OCI-LY7 (cell line): ENCODE data around the gene CENPN. TPM values are rescaled to one million over a fixed set of nuclear protein-coding genes. Genes with fewer than 3 reads are reported as not detected.

ENCODE experiments used
- BruUV-seq: library from RNA; stranded (reverse); fragments of 400-500 nt; replicated peaks from 2 replicates; lab custom pipeline; 2021; lab: Mats Ljungman, UMichigan
- CTCF ChIA-PET: fragments of 300-600 bp; sonication (Branson Sonifier 250); formaldehyde crosslinking; loops from one replicate; lab custom pipeline; 2022; ENCODE audit warnings: antibody characterized with exemption; ENCODE audit not compliant: unreplicated experiment; lab: Charles Lee
- POLR2A ChIA-PET: fragments of 300-600 bp; sonication (Branson Sonifier 250); formaldehyde crosslinking; loops from one replicate; lab custom pipeline; 2022; ENCODE audit warnings: antibody characterized with exemption; lab: Charles Lee
- DNase-seq: peaks from one replicate; pipeline ENCODE4 v3.0.0-alpha.2; 2015; ENCODE audit warnings: low spot score
- H2AFZ ChIP-seq: fragments of 200-600 bp; sonication (generic), shearing (Covaris generic); 2 replicates; pipeline ENCODE4 v1.6.1; 2014; ENCODE audit warnings: mild to moderate bottlenecking, antibody characterized with exemption, low read length, moderate library complexity
- H3K27ac ChIP-seq: fragments of 200-600 bp; sonication (generic); 2 replicates; pipeline ENCODE4 v1.5.1; 2014; ENCODE audit warnings: mixed run types, low read depth, mild to moderate bottlenecking, moderate library complexity, low read length, inconsistent platforms; ENCODE audit not compliant: poor library complexity, severe bottlenecking
- H3K36me3 ChIP-seq: fragments of 200-600 bp; sonication (generic); 2 replicates; pipeline ENCODE4 v1.6.1; 2014; ENCODE audit warnings: mild to moderate bottlenecking, antibody characterized with exemption, low read length, moderate library complexity, mixed read lengths; ENCODE audit not compliant: insufficient read depth
- H3K4me1 ChIP-seq: fragments of 200-600 bp; sonication (generic); 2 replicates; pipeline ENCODE4 v1.5.1; 2014; ENCODE audit warnings: mild to moderate bottlenecking, low read length; ENCODE audit not compliant: insufficient read depth, poor library complexity, severe bottlenecking
- H3K4me2 ChIP-seq: fragments of 200-600 bp; sonication (generic); 2 replicates; pipeline ENCODE4 v1.6.1; 2014; ENCODE audit warnings: mild to moderate bottlenecking, low read length
- H3K4me3 ChIP-seq: fragments of 200-600 bp; sonication (generic); 2 replicates; pipeline ENCODE4 v1.5.1; 2014; ENCODE audit warnings: mild to moderate bottlenecking, low read depth, low read length; ENCODE audit not compliant: poor library complexity, severe bottlenecking
- H3K79me2 ChIP-seq: fragments of 200-600 bp; sonication (generic); 2 replicates; pipeline ENCODE4 v1.6.1; 2016; ENCODE audit warnings: low read depth, mild to moderate bottlenecking, low read length, moderate library complexity, mixed read lengths; ENCODE audit not compliant: insufficient read depth
- H3K9me2 ChIP-seq: fragments of 200-600 bp; sonication (generic); 2 replicates; pipeline ENCODE4 v1.6.1; 2016; ENCODE audit warnings: mild to moderate bottlenecking, low read length, mixed read lengths; ENCODE audit not compliant: insufficient read depth
- H3K9me3 ChIP-seq: fragments of 200-600 bp; sonication (generic); 2 replicates; pipeline ENCODE4 v1.6.1; 2014; ENCODE audit warnings: mild to moderate bottlenecking, mixed run types, low read length, mixed read lengths
- H4K20me1 ChIP-seq: fragments of 200-600 bp; sonication (generic); 2 replicates; pipeline ENCODE4 v1.6.1; 2014; ENCODE audit warnings: mild to moderate bottlenecking, antibody characterized with exemption, low read length, moderate library complexity, mixed read lengths; ENCODE audit not compliant: insufficient read depth
- EZH2phosphoT487 ChIP-seq: fragments of 200-600 bp; sonication (generic); IDR thresholded peaks from 2 replicates; pipeline ENCODE4 v1.6.1; 2018; ENCODE audit warnings: low read depth, borderline replicate concordance, mild to moderate bottlenecking, mixed run types, antibody characterized with exemption, low read length, moderate library complexity, mixed read lengths
- intact Hi-C: fragments of 100-400 bp; cut with micrococcal nuclease; formaldehyde crosslinking; loops from one replicate; pipeline ENCODE4 v1.10.0; 2022; ENCODE audit not compliant: unreplicated experiment
- total RNA-seq, 2 experiments: library from RNA; depleted of rRNA in 1 of 2; stranded (reverse); fragments of >200 nt in 1 of 2; shearing (Covaris generic) in 1 of 2; gene quantifications; 2 replicates each; pipeline ENCODE4 v1.2.3, GENCODE V29; 2014 to 2022
- TF ChIP-seq, protein P1 (sequence below): fragments of 200-600 bp; sonication (generic); conservative IDR thresholded peaks from 2 replicates; pipeline ENCODE4 v1.5.1; 2014; ENCODE audit warnings: mild to moderate bottlenecking, antibody characterized with exemption, low read length, moderate library complexity, mixed read lengths

CENPN gene
- total RNA-seq, 2 experiments from 2014 or later: 51.8 to 52.4 TPM

- Histone ChIP-seq H3K36me3 (peaks cover 99% of the 10 kb centered on the region), H3K4me2 (no peak overlapping the region), H3K9me2 (no peaks in the 10 kb centered on the region), H3K27ac (no peak overlapping the region), H3K79me2 (peaks cover 27% of the 10 kb centered on the region), H3K4me1 (no peaks in the 10 kb centered on the region), H4K20me1 (no peaks in the 10 kb centered on the region), H2AFZ (no peak overlapping the region), H3K9me3 (no peaks in the 10 kb centered on the region), H3K4me3 (no peak overlapping the region)
- no peak for DNase-seq
- no peak for TF ChIP-seq EZH2phosphoT487
- TF ChIP-seq, protein P1, sequence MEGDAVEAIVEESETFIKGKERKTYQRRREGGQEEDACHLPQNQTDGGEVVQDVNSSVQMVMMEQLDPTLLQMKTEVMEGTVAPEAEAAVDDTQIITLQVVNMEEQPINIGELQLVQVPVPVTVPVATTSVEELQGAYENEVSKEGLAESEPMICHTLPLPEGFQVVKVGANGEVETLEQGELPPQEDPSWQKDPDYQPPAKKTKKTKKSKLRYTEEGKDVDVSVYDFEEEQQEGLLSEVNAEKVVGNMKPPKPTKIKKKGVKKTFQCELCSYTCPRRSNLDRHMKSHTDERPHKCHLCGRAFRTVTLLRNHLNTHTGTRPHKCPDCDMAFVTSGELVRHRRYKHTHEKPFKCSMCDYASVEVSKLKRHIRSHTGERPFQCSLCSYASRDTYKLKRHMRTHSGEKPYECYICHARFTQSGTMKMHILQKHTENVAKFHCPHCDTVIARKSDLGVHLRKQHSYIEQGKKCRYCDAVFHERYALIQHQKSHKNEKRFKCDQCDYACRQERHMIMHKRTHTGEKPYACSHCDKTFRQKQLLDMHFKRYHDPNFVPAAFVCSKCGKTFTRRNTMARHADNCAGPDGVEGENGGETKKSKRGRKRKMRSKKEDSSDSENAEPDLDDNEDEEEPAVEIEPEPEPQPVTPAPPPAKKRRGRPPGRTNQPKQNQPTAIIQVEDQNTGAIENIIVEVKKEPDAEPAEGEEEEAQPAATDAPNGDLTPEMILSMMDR: no peak
- intact Hi-C loops: no loop called here
- ChIA-PET CTCF (no interaction called here), POLR2A (no interaction called here)
- no TSS peak for BruUV-seq
Observed at GRCh38 chr16:81014672-81015071, 7.7 kb downstream of the CENPN start.

- no peaks in the 10 kb centered on the region for H3K9me2 ChIP-seq
- no peak overlapping the region for H3K27ac ChIP-seq
- H3K4me1 ChIP-seq: no peaks in the 10 kb centered on the region
- no peak overlapping the region for H3K4me3 ChIP-seq
- peaks cover 99% of the 10 kb centered on the region for H3K36me3 ChIP-seq
- H3K9me3 ChIP-seq: no peaks in the 10 kb centered on the region
- intact Hi-C loops: no loop called here
- ChIA-PET CTCF (no interaction called here), POLR2A (interaction anchor here (1.1 to 1.3 kb wide), 3 partner anchors 8 to 54 kb away, joined by 3 to 4 read pairs (median 3); no protein-coding TSS in a partner anchor)
- DNase-seq: no peak
- no peaks in the 10 kb centered on the region for H4K20me1 ChIP-seq
- no peak overlapping the region for H2AFZ ChIP-seq
- TF ChIP-seq, protein P1: no peak
- TF ChIP-seq EZH2phosphoT487: no peak
- no TSS peak for BruUV-seq
- no peak overlapping the region for H3K4me2 ChIP-seq
- H3K79me2 ChIP-seq: no peaks in the 10 kb centered on the region
Observed at GRCh38 chr16:81018496-81018895, 11.5 kb downstream of the CENPN start.

GRCh38 chr16:81026429-81026828 lies 19.4 kb downstream of the CENPN start:
- H2AFZ ChIP-seq: no peak overlapping the region
- no peak for DNase-seq
- H3K9me3 ChIP-seq: no peaks in the 10 kb centered on the region
- H3K27ac ChIP-seq: no peak overlapping the region
- no peak for TF ChIP-seq EZH2phosphoT487
- TF ChIP-seq, protein P1: no peak
- intact Hi-C loops: no loop called here
- POLR2A ChIA-PET: no interaction called here
- no peak overlapping the region for H3K4me3 ChIP-seq
- CTCF ChIA-PET: no interaction called here
- BruUV-seq: no TSS peak
- H3K4me2 ChIP-seq: no peak overlapping the region
- no peaks in the 10 kb centered on the region for H3K79me2 ChIP-seq
- peaks cover 93% of the 10 kb centered on the region for H3K36me3 ChIP-seq
- H3K9me2 ChIP-seq: no peaks in the 10 kb centered on the region
- no peaks in the 10 kb centered on the region for H4K20me1 ChIP-seq
- H3K4me1 ChIP-seq: no peaks in the 10 kb centered on the region
